Hematopoietic multipotent progenitor cell (in vitro differentiated cells): ENCODE measurements around the gene EHD2. TPM values are rescaled to one million over a fixed set of nuclear protein-coding genes. Genes with fewer than 3 reads are reported as not detected.

ENCODE experiments used
- DNase-seq, 3 donors: peaks; one replicate each; pipeline ENCODE4 v3.0.0-alpha.2; 2011 to 2015; ENCODE audit warnings: low read depth in 2 of 3, low spot score in 2 of 3
- total RNA-seq: library from RNA; depleted of rRNA; stranded (reverse); fragments of >200 nt; gene quantifications from one replicate; pipeline ENCODE4 v1.2.3, GENCODE V29; 2012

The EHD2 gene
- total RNA-seq, 1 donor, result 51.7 TPM

GRCh38 chr19:47687906-47688305 lies 25.3 kb upstream of the EHD2 start:
- DNase-seq, result no peak

- no peak for DNase-seq
Measured at GRCh38 chr19:47691090-47691489, 22.1 kb upstream of the EHD2 start.

- DNase-seq, result no peak
Measured at GRCh38 chr19:47691782-47692181, 21.4 kb upstream of the EHD2 start.

GRCh38 chr19:47693489-47693888 lies 19.7 kb upstream of the EHD2 start:
- DNase-seq, result no peak

- DNase-seq, result no peak
Measured at GRCh38 chr19:47693903-47694302, 19.3 kb upstream of the EHD2 start.

GRCh38 chr19:47694466-47695273 lies 18.6 kb upstream of the EHD2 start:
- DNase-seq, result no peak

DNA sequence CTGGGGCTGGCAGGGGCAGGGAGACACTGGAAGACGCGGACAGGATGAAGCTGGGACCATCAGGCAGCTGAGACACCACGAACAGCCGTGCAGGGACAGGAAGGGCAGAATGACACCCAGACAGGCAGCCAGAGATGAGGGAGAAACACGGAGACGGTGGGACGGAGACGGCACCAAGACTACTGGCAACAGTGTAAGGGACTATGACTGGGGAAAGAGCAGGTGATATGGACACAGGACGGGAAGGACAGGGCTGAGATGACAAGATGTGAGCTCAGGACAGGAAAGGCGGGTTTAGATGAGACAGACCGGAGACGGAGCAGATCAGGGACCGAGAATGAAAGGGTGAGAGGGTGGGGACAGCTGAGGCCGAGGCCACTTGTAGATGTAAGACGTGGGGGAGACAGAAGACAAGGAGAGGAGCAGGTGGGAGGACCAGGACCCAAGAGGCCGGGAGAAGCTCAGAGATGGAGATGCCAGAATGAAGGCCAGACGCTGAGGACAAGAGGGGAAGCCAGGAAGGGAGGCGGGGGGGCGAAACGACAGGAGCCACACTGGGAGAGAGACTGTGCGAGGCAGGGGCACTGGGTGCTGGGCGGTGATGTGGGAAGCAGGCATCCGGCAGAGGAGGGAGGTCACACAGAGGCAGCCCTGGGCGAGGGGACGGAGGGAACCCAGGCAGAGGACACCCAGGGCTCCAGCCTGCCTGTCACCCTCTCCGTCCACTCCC lies 17.5 kb upstream of the EHD2 start:
- no peak for DNase-seq

DNA sequence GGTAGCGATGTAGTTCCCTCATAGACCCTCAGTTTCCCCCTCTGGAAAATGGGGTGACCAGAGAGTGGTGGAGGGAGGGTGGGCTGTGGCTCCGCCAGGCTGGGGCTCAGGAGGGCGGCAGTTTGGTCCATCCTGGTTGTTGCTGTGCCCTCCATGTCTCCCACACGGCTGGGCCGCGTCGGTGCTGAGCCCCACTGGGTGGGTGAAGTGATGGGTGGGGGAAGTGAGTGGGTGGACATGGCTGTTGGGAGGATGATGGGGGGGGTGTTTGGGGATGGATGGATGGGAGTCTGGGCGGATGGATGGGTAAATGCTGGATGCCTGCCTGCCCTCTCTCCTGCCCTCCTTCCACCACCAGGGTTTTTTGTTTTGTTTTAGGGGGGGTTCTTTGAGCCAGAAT lies 16.6 kb upstream of the EHD2 start:
- DNase-seq, result no peak

DNA sequence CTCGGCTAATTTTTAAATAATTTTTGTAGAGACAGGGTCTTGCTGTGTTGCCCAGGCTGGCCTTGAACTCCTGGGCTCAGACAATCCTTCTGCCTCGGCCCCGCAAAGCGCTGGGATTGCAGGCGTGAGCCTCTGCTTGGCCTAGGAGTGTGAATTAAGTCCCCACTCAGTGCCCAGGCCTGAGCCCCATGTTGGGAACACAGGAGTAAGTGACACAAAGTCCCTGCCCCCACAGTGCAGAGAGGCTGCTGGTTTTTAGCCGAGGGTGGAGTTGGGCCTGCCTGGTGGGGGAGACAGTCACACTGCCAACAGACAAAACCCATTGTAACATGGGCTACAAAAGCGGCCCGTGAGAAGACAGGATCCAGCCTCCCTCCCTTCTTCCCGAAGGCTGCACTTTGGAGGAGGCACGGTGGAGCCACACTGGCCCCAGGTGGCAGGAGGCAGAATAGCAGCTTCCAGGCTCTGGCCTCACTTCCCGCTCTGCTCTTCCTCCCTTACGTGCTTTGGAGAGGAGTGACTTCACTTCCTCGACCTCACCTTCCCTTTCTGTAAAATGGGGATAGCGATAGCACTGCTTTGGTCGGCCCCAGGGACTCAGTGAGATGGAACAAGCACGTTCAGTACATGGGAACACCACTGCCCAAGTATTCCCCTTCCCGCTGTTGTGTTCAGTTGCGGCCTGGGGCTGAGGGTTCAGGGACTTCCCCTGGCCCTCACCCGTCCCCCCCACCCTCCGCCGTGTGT lies 15.2 kb upstream of the EHD2 start:
- peak; percentile 37 to 73 (median 63) for DNase-seq

DNA sequence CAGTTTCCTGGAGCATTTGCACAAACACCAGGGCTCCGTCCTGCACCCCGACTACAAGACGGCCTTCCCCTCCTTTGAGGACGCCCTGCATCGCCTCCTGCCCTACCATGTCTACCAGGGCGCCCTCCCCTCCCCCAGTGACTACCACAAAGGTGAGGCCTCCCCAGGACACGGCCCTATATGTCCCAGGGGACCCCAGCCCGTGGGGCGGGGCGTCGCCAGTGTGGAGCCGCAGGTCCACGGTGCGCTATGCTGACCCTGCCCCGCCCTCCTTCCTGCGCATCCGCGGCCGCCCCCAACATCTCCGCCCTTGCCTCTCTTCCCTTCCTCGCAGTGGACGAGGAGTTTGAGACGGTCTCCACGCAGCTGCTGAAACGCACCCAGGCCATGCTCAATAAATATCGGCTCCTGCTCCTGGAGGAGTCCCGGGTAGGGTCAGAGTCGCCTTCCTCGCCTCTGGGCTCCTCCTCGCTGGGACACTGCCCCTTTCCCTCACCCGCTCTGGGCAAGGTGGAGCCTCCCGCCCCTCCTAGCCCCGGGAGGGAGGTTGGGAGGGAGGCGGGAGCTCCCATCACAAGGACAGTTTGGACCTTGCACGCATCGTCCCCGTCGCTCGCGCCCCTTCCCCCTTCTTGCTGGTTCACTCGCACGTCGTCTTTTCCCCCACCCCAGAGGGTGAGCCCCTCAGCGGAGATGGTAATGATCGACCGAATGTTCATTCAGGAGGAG lies 14.4 kb upstream of the EHD2 start:
- DNase-seq, result no peak

GRCh38 chr19:47699360-47699917 lies 13.8 kb upstream of the EHD2 start:
- DNase-seq, result peak; percentile 17 to 50 (median 48)

DNA sequence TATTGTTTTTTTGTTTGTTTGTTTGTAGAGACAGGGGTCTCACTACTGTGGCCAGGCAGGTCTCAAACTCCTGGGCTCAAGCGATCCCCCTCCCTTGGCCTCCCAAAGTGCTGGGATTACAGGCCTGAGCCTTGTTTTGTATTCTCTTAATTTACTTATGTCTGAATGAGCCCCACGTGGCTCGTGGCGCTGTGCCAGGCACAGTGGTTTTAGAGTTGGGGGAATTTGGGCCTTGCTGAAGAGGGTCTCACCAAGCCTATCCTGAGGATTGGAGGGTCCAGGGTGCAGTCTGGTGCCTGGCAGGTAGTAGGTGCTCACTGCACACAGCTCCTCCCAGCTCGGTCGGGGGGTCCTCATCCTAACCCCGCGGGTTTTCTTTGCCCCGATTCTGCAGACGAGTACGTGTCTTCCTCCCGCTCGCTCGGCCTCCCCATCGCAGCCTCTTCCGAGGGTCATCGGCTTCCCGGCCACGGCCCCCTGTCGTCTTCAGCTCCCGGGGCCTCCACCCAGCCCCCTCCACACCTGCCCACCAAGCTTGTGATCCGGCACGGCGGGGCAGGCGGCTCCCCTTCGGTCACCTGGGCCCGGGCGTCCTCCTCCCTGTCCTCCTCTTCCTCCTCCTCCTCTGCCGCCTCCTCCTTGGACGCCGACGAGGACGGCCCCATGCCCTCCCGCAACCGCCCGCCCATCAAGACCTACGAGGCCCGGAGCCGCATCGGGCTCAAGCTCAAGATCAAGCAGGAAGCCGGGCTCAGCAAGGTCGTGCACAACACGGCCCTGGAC lies 12.1 kb upstream of the EHD2 start:
- DNase-seq, result no peak

GRCh38 chr19:47701717-47702552 lies 11.3 kb upstream of the EHD2 start:
- no peak for DNase-seq

DNA sequence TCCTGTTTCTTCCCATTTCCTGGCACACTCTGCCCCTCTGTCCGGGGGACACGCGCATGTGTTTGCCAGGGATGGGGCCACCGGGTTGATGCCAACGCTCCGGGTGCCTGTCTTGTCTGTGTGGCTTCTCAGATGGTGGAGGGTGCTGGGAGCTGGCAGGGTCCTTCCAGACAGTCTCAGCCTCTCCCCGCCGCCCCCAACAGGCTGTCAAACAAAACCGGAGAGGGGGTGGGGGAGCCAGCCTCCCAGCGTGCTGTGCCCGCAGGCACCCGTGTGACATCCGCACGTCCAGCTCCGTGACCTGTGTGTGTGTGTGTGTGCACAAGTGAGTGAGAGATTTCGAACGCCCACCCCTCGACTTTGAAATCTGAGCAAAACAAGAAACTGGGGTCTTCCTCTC lies 10.6 kb upstream of the EHD2 start:
- DNase-seq, result no peak

- no peak for DNase-seq
Measured at GRCh38 chr19:47703301-47703700, 9.9 kb upstream of the EHD2 start.

GRCh38 chr19:47704024-47704423 lies 9.2 kb upstream of the EHD2 start:
- no peak for DNase-seq

DNA sequence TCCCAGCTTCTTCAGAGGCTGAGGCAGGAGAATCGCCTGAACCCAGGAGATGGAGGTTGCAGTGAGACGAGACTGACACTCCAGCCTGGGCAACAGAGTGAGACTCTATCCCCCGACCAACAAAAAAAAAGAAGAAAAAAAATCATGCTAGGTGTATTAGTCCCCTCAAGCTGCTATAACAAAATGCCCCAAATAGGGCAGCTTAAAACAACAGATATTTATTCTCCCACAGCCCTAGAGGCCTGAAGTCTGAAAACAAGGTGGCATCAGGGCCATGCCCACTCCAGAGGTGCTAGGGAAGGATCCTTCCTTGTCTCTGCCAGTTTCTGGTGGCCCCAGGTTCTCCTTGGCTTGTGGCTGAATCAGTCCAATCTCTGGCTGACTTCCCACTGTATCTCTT lies 8.6 kb upstream of the EHD2 start:
- DNase-seq, result no peak

- DNase-seq, result peak; percentile 41 to 88 (median 76)
Measured at GRCh38 chr19:47707135-47707925, 5.9 kb upstream of the EHD2 start.
